Uterus (tissue), 4 donors: ENCODE data around the gene CHCHD4. TPM values are rescaled to one million over a fixed set of nuclear protein-coding genes. Genes with fewer than 3 reads are reported as not detected.
A peak's percentile ranks its signal among the peaks of the same experiment; 100 is the strongest.

Experiments
- DNase-seq, 2 donors: peaks; one replicate each; pipeline ENCODE4 v3.0.0-alpha.2; 2019 to 2020
- H3K27ac ChIP-seq, 2 donors: fragments of 200-600 bp; sonication (generic); 1 replicate in 1 of 2; 2 replicates in 1 of 2; pipeline ENCODE4 v1.5.1; 2016 to 2018
- H3K27me3 ChIP-seq, 2 donors: fragments of 200-600 bp; sonication (generic); one replicate each; pipeline ENCODE4 v1.5.1; 2018 to 2019; ENCODE audit warnings: control low read depth in 1 of 2
- H3K36me3 ChIP-seq, 2 donors: fragments of 200-600 bp; sonication (generic); one replicate each; pipeline ENCODE4 v1.5.1; 2019; ENCODE audit warnings: control low read depth in 1 of 2
- H3K4me1 ChIP-seq, 2 donors: fragments of 200-600 bp; sonication (generic); one replicate each; pipeline ENCODE4 v1.5.1; 2018 to 2019; ENCODE audit warnings: control low read depth in 1 of 2
- H3K4me3 ChIP-seq, 2 donors: fragments of 200-600 bp; sonication (generic); 1 replicate in 1 of 2; 2 replicates in 1 of 2; pipeline ENCODE4 v1.5.1; 2018 to 2019; ENCODE audit warnings: mild to moderate bottlenecking in 1 of 2
- H3K9me3 ChIP-seq, 2 donors: fragments of 200-600 bp; sonication (generic); one replicate each; pipeline ENCODE4 v1.5.1; 2019; ENCODE audit warnings: control low read depth in 1 of 2
- POLR2A ChIP-seq, 2 donors: fragments of 450-650 bp; IDR thresholded peaks; one replicate each; pipeline ENCODE4 v1.6.1; 2016; ENCODE audit warnings: antibody characterized with exemption in 2 of 2, mild to moderate bottlenecking in 1 of 2, moderate library complexity in 1 of 2
- intact Hi-C: fragments of 100-400 bp; cut with DNase I; formaldehyde crosslinking; loops from one replicate; pipeline ENCODE4 v1.15.1; 2023; ENCODE audit warnings: low total_unique reads
- total RNA-seq, 4 donors: library from RNA; depleted of rRNA in 3 of 4; stranded (reverse); fragments of >200 nt in 3 of 4; gene quantifications; one replicate each; pipeline versions ENCODE4 v1.1.0 to v1.2.4, GENCODE V29; 2014 to 2023
- TF ChIP-seq, protein P1 (sequence below), 4 experiments: fragments of 200-600 bp in 2 of 4; fragments of 450-650 bp in 2 of 4; sonication (generic) in 2 of 4; IDR thresholded peaks; one replicate each; pipeline ENCODE4 v1.5.1; 2016 to 2019; ENCODE audit warnings: antibody characterized with exemption in 4 of 4, mild to moderate bottlenecking in 2 of 4, moderate library complexity in 1 of 4
- donor health status: DM: yes; HTN: yes; CAD: no.

The CHCHD4 gene
- 10 to 100 TPM in 1 of 4 donors, 1 to 10 TPM in 3; 6.2 to 12.0 (median 7.8) TPM for total RNA-seq

DNA sequence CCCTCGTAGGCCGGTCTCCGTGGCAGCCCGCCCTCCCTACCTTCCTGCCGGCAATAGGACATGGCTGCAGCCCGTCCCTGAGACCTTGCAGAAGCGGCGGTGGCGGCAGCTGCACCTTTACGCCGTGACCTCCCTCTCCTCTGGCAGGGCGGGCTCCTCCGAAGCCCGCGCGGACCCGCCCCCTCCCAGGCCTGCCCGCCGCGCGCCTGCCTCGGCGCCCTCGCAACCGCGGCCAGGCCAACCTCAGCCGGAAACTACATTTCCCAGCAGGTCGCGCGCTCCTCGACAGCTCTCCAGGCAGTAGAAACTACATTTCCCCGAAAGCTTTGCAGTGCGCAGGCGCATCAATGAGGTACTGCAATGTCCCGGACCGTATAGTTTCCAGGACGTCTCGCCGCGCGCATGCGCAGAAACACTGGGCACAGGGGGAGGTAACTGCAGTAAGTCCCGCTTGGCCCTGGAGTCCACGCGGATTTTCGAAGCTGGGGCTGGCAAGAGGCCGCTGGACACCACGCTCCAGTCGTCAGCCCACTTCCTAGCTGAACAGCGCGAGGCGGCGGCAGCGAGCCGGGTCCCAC, at the start of gene CHCHD4, which contains the start of gene TMEM43:
CHCHD4 (minus strand) TSS at position 256 of the 578 bp plus-strand sequence; CDS start at position 62, 194 bp downstream.
TMEM43 (plus strand) TSS at position 438 of the 578 bp plus-strand sequence. CDS start 142 bp downstream, outside the sequence.
- Histone ChIP-seq H3K4me1 (peaks cover 16 to 23% of the 10 kb centered on the region in 2 donors), H3K27ac (peak within 1 kb of the TSS; percentile 87 to 95), H3K9me3 (no peaks in the 10 kb centered on the region), H3K4me3 (peak within 1 kb of the TSS; percentile 72 to 84), H3K27me3 (no peaks in the 10 kb centered on the region), H3K36me3 (no peaks in the 10 kb centered on the region)
- DNase-seq, result peak; percentile 99
- peak; percentile 59 to 83 for TF ChIP-seq POLR2A (IDR thresholded peaks at IDR 0.05)
- TF ChIP-seq, protein P1, sequence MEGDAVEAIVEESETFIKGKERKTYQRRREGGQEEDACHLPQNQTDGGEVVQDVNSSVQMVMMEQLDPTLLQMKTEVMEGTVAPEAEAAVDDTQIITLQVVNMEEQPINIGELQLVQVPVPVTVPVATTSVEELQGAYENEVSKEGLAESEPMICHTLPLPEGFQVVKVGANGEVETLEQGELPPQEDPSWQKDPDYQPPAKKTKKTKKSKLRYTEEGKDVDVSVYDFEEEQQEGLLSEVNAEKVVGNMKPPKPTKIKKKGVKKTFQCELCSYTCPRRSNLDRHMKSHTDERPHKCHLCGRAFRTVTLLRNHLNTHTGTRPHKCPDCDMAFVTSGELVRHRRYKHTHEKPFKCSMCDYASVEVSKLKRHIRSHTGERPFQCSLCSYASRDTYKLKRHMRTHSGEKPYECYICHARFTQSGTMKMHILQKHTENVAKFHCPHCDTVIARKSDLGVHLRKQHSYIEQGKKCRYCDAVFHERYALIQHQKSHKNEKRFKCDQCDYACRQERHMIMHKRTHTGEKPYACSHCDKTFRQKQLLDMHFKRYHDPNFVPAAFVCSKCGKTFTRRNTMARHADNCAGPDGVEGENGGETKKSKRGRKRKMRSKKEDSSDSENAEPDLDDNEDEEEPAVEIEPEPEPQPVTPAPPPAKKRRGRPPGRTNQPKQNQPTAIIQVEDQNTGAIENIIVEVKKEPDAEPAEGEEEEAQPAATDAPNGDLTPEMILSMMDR (IDR thresholded peaks at IDR 0.05), result peak in 1 of 4 experiments; percentile 24
- intact Hi-C loops, result loop anchor here (10.0 kb wide), 1 partner anchor 50 kb away; the partner anchor contains the start of genes LSM3 and XPC

DNA sequence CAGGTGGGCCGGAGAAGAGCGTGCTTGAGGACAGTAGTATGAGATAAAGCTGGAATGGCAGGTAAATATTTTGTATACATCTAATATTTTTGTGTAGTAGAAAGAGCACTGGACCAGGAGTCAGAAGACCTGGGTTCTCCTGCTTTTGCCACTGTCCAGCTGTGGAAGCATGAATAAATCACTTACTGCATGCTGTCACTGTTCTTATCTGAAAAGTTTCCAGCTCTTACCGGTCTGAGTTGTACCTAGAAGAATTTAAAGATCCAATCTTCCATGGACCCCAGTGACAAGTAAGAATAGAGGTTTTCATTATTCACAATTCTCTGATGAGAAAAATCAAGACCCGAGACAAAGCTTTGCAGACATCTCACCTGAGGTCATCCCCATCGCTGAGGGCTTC, 47.8 kb upstream of the CHCHD4 start:
- no peaks in the 10 kb centered on the region for H3K27me3 ChIP-seq
- H3K36me3 ChIP-seq, result no peaks in the 10 kb centered on the region
- H3K4me3 ChIP-seq, result no peak overlapping the region
- no peaks in the 10 kb centered on the region for H3K9me3 ChIP-seq
- DNase-seq, result no peak
- H3K4me1 ChIP-seq, result peaks cover 2 to 3% of the 10 kb centered on the region in 2 donors
- TF ChIP-seq, protein P1 (IDR thresholded peaks at IDR 0.05), result no peak
- no peak for TF ChIP-seq POLR2A (IDR thresholded peaks at IDR 0.05)
- intact Hi-C loops, result loop anchor here (10.0 kb wide), 1 partner anchor 48 kb away; the partner anchor contains the start of genes CHCHD4 and TMEM43
- no peak overlapping the region for H3K27ac ChIP-seq

DNA sequence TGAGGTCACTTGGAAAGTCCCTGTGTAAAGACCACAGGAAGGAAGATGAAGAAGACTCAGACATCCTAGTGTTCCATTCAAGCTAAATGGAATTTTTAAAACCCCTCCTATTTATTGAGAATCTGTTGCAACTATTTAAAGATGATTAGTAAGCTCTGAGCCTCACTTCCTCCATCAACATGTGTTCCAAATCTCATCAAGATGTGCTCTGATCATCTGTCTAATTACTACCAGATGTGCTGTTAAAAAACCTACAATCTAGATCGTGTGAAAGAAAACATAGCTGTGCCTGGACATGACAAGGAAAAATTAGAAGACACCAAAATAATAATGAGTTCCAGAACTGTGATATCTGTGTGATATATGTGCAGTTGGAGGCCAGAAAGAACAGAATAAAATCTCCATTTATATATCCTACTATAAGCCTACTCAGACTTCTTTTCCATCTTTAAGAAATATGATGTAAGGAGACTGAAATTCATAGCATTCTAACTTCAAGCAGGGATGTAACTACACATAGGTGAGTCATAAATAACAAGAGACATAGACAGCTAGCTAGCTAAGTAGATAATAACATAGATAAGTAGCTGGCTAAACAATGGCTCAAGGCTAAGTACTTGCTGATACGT, 46.0 kb upstream of the CHCHD4 start:
- intact Hi-C loops, result loop anchor here (10.0 kb wide), 1 partner anchor 46 kb away; the partner anchor contains the start of genes CHCHD4 and TMEM43
- no peaks in the 10 kb centered on the region for H3K27me3 ChIP-seq
- H3K9me3 ChIP-seq, result no peaks in the 10 kb centered on the region
- no peaks in the 10 kb centered on the region for H3K36me3 ChIP-seq
- TF ChIP-seq, protein P1 (IDR thresholded peaks at IDR 0.05), result no peak
- TF ChIP-seq POLR2A (IDR thresholded peaks at IDR 0.05), result no peak
- H3K4me3 ChIP-seq, result no peak overlapping the region
- H3K27ac ChIP-seq, result no peak overlapping the region
- DNase-seq, result no peak
- H3K4me1 ChIP-seq, result no peaks in the 10 kb centered on the region

DNA sequence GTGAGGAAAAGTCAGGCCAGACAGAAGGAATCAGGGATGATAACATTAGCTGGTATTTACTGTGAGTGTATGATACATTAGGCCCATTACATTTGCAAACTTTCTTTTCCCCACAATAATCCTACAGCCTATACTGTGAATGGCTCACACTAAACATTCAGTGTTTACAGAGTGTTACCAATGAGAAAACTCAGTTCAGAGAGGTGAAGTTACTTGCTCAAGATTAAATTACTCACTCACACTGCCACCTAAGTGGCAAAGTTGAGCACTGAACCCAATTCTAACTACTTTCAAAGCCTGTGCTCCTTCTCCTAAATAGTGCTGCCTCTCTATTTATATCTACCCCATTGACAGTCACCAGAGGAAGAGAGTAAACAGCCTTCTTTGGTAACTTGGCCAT, 45.2 kb upstream of the CHCHD4 start:
- intact Hi-C loops, result loop anchor here (10.0 kb wide), 1 partner anchor 45 kb away; the partner anchor contains the start of genes CHCHD4 and TMEM43
- no peak overlapping the region for H3K4me3 ChIP-seq
- no peaks in the 10 kb centered on the region for H3K27me3 ChIP-seq
- no peak overlapping the region for H3K27ac ChIP-seq
- no peaks in the 10 kb centered on the region for H3K4me1 ChIP-seq
- TF ChIP-seq, protein P1 (IDR thresholded peaks at IDR 0.05), result no peak
- TF ChIP-seq POLR2A (IDR thresholded peaks at IDR 0.05), result no peak
- no peaks in the 10 kb centered on the region for H3K9me3 ChIP-seq
- no peak for DNase-seq
- no peaks in the 10 kb centered on the region for H3K36me3 ChIP-seq

DNA sequence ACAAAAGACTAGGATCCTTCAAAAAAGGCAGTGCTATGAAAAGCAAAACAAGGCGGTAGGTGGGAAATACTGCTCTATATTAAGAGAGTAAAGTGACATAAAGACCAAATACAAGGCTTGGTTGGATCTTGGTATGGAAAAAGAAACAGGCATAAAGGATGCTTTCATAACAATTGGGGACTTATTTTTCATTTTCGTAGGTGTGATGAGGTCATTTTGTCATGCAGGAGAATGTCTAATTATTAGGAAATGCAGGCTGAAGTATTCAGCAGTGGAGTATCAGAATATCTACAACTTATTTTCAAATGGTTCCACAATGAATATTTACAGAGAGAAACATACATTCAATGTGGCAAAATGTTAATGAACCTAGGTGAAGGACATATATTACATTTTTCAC, 44.8 kb upstream of the CHCHD4 start:
- intact Hi-C loops, result no loop called here
- H3K36me3 ChIP-seq, result no peaks in the 10 kb centered on the region
- H3K4me3 ChIP-seq, result no peak overlapping the region
- TF ChIP-seq, protein P1 (IDR thresholded peaks at IDR 0.05), result no peak
- TF ChIP-seq POLR2A (IDR thresholded peaks at IDR 0.05), result no peak
- no peak overlapping the region for H3K27ac ChIP-seq
- H3K27me3 ChIP-seq, result no peaks in the 10 kb centered on the region
- no peaks in the 10 kb centered on the region for H3K9me3 ChIP-seq
- no peaks in the 10 kb centered on the region for H3K4me1 ChIP-seq
- no peak for DNase-seq
